AG09319 (cell line): ENCODE results near the gene NPC1L1.

Experiments
- DNase-seq: peaks from one replicate; pipeline ENCODE4 v3.0.0-alpha.2; 2010; ENCODE audit warnings: low read depth; ENCODE audit errors: extremely low read depth
- CTCF ChIP-seq: IDR thresholded peaks from 2 replicates; pipeline ENCODE4 v1.5.1; 2011; ENCODE audit warnings: low read depth, mild to moderate bottlenecking, inconsistent platforms, low read length, moderate library complexity

Gene NPC1L1

DNA sequence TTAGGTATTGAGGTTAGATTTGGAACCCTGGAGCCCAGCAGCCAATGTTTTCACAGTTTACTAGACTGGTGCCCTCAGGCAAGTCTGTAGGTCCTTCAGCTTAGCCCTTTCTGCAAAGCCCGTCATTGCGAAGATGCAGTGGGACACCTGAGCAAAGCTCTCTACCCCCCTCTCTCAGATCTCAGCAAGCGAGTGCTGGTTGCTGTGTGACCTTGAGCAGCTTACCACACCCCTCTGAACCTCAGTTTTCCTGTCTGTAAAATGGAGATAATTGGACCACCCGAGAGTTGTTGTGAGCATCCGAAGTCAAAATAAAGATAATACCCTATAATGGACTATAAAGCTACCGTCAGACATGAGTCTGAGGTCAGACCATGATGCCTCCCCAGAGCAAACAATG is 3.7 kb downstream of the NPC1L1 start:
- TF ChIP-seq CTCF: no peak
- no peak for DNase-seq

DNA sequence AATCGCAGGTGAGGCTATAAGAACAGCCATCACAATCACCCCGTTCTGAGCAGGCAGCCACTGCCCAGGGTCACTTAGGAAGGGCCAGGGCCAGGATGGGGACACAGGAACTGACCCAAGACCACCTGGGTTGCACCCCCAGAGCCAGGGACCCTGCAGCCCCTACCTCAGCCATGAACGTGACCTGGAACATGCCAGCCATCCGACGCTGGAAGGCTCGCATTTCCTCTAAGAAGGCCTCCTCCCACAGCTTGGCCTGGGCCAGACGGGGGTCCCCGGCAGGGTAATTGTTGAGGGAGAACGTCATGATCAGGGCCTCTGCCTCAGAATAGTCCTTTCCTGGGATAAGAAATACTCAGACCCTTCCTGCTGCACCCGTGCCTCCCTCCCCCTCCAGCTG is 5.0 kb downstream of the NPC1L1 start:
- no peak for DNase-seq
- TF ChIP-seq CTCF: no peak

DNA sequence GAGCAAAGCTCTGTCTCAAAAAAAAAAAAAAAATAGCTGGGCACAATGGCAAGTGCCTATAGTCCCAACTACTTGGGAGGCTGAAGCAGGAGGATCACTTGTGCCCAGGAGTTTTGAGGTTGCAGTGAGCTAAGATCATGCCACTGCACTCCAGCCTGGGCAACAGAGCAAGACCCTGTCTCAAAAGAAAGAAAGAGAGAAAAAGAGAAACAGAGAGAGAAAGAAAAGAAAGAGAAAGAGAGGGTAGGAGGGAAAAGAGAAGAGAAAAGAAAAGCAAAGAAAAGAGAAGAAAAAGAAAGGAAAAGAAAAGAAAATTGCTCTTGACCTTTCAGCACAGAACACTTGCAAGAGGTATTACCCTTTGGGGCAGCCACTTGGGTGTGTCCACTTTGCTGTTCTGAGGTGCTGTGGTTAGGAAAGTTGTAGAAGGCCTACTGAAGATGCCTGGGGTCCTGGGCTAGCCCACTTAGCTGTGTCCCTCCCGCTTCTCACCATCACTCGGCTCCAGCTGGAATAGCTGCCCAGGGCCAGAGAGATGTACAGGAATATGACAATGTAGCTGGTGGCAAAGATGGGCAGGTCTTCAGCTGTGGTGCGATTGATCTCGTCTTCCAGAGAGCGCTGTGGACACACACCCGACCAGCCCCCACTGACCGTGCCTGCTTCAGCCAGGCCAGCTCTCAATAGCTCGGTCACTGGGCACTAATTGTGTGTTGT is 5.6 kb downstream of the NPC1L1 start:
- no peak for TF ChIP-seq CTCF
- DNase-seq: no peak

- peak; percentile 41 for TF ChIP-seq CTCF
- DNase-seq: no peak
Measured at GRCh38 chr7:44534501-44534900, 6.6 kb downstream of the NPC1L1 start.

- DNase-seq: no peak
- TF ChIP-seq CTCF: no peak
Measured at GRCh38 chr7:44534087-44534486, 7.0 kb downstream of the NPC1L1 start.

- no peak for TF ChIP-seq CTCF
- no peak for DNase-seq
Measured at GRCh38 chr7:44533301-44534055, 7.7 kb downstream of the NPC1L1 start.
